ENCODE results near the gene EPB41. TPM values are rescaled to one million over a fixed set of nuclear protein-coding genes. Genes with fewer than 3 reads are reported as not detected.
A peak's percentile ranks its signal among the peaks of the same experiment; 100 is the strongest.

Gene EPB41
- total and polyA plus RNA-seq, 9 of the 15 experiments (the other 6 are each of a cell fraction or from before 2014, with no cell fraction given) = 3.7 to 213 (median 141) TPM

- H4K20me1 ChIP-seq (replicated peaks; ENCODE audit: control insufficient read depth, insufficient read depth, low read length) = peaks cover 25% of the 10 kb centered on the region
- H3K9me3 ChIP-seq (replicated peaks; ENCODE audit: control insufficient read depth, insufficient read depth, low read depth, low read length) = no peaks in the 10 kb centered on the region
- POLR2A ChIA-PET = interaction anchor here (0.6 to 2.2 kb wide), 8 partner anchors 10 to 666 kb away, joined by 3 to 14 read pairs (median 4); no protein-coding TSS in a partner anchor
- BruUV-seq (replicated peaks) = no TSS peak
- peaks cover 38 to 39% of the 10 kb centered on the region in 2 experiments for H3K4me1 ChIP-seq (replicated peaks in 1 of 2; ENCODE audit: control insufficient read depth in 2 of 2, insufficient read depth in 2 of 2, low read length in 2 of 2)
- H2AFZ ChIP-seq (ENCODE audit: low read depth, low read length) = no peak overlapping the region
- H3K79me2 ChIP-seq (ENCODE audit: control insufficient read depth, insufficient read depth, low read length) = peaks cover 90% of the 10 kb centered on the region
- WGBS (ENCODE audit: insufficient coverage, low coverage, missing lambda C conversion rate) = 33% methylated on average over 2 of the region's 2 CpGs
- in situ Hi-C loops (cut with MboI) (no loop called here), intact Hi-C loops (cut with micrococcal nuclease) (loop anchor here (5.0 kb wide), 1 partner anchor 60 kb away; no protein-coding TSS in a partner anchor)
- H3K27ac ChIP-seq (ENCODE audit: extremely low read depth, low read depth, low read length) = peak overlapping the region; percentile 25; the same call in 1 of the 3 replicates
- H3K9me1 ChIP-seq (ENCODE audit: control insufficient read depth, insufficient read depth, low read length) = no peaks in the 10 kb centered on the region
- ATAC-seq = no peak
- H3K27me3 ChIP-seq (ENCODE audit: control insufficient read depth in 2 of 2, insufficient read depth in 2 of 2, low read length in 2 of 2) = no peaks in the 10 kb centered on the region
- peaks cover 30% of the 10 kb centered on the region for H3K36me3 ChIP-seq (ENCODE audit: control insufficient read depth, insufficient read depth, low read length)
- H3K9ac ChIP-seq (ENCODE audit: insufficient read depth in 1 of 2, low read depth in 2 of 2, low read length in 2 of 2) = peak overlapping the region; percentile 0 to 21; a peak in 1 of 4 replicates
- H3K4me3 ChIP-seq = no peak overlapping the region
- CTCF ChIA-PET (ENCODE audit: low intra/inter-chr PET ratio) = no interaction called here
- TF ChIP-seq, protein P1, sequence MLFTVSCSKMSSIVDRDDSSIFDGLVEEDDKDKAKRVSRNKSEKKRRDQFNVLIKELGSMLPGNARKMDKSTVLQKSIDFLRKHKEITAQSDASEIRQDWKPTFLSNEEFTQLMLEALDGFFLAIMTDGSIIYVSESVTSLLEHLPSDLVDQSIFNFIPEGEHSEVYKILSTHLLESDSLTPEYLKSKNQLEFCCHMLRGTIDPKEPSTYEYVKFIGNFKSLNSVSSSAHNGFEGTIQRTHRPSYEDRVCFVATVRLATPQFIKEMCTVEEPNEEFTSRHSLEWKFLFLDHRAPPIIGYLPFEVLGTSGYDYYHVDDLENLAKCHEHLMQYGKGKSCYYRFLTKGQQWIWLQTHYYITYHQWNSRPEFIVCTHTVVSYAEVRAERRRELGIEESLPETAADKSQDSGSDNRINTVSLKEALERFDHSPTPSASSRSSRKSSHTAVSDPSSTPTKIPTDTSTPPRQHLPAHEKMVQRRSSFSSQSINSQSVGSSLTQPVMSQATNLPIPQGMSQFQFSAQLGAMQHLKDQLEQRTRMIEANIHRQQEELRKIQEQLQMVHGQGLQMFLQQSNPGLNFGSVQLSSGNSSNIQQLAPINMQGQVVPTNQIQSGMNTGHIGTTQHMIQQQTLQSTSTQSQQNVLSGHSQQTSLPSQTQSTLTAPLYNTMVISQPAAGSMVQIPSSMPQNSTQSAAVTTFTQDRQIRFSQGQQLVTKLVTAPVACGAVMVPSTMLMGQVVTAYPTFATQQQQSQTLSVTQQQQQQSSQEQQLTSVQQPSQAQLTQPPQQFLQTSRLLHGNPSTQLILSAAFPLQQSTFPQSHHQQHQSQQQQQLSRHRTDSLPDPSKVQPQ (CRISPR knock-in tag; IDR thresholded peaks at IDR 0.05; ENCODE audit: borderline replicate concordance) = no peak
- TF ChIP-seq CEBPG (CRISPR knock-in tag; IDR thresholded peaks at IDR 0.05) (no peak), CEBPG (tag; conservative IDR thresholded peaks at IDR 0.05 in 1 of 2, IDR thresholded peaks at IDR 0.05 in 1 of 2) (0 out of 4 replicates have a peak, but pooled peaks of 1 of the 2 experiments have one; percentile 29), FOSL1 (tag; conservative IDR thresholded peaks at IDR 0.05) (0 out of 2 replicates have a peak, but pooled peaks have one; percentile 10), ZFPM2 (CRISPR knock-in tag; IDR thresholded peaks at IDR 0.05) (no peak), MXI1 (IDR thresholded peaks at IDR 0.05; ENCODE audit: low read depth, low read length) (no peak), ZBED1 (IDR thresholded peaks at IDR 0.05) (no peak), ZNF395 (CRISPR knock-in tag; IDR thresholded peaks at IDR 0.05) (0 out of 2 replicates have a peak, but pooled peaks have one; percentile 50), ZNF282 (CRISPR knock-in tag; IDR thresholded peaks at IDR 0.05) (no peak)
- TF ChIP-seq, protein P2, sequence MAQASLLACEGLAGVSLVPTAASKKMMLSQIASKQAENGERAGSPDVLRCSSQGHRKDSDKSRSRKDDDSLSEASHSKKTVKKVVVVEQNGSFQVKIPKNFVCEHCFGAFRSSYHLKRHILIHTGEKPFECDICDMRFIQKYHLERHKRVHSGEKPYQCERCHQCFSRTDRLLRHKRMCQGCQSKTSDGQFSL (CRISPR knock-in tag; IDR thresholded peaks at IDR 0.05) = no peak
- TF ChIP-seq, protein P2 (tag; IDR thresholded peaks at IDR 0.05) = no peak
- TF ChIP-seq, protein P3, sequence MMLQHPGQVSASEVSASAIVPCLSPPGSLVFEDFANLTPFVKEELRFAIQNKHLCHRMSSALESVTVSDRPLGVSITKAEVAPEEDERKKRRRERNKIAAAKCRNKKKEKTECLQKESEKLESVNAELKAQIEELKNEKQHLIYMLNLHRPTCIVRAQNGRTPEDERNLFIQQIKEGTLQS (IDR thresholded peaks at IDR 0.05) = peak; percentile 39; the same call in 1 of the 2 replicates
- TF ChIP-seq, protein P3 (CRISPR knock-in tag; conservative IDR thresholded peaks at IDR 0.05) = no peak
- peak overlapping the region; percentile 20; the same call in 1 of the 2 replicates for H3K4me2 ChIP-seq (ENCODE audit: insufficient read depth, low read length)
- no peak for DNase-seq (ENCODE audit: extremely low read depth in 1 of 4, low spot score in 3 of 4)
- no peak for FAIRE-seq
Observed at GRCh38 chr1:28917757-28918118, 3.4 kb downstream of the EPB41 start.
